Fibroblast of skin of abdomen (primary cell): ENCODE data around the gene ELOA2.
"Not testable (repeated sequence)": the region's sequence is repeated elsewhere in the genome, so short reads cannot be mapped to it uniquely, and the experiment has no call there.

Source experiments
- DNase-seq: peaks from one replicate; pipeline ENCODE4 v3.0.0-alpha.2; 2013

ELOA2 gene

DNA sequence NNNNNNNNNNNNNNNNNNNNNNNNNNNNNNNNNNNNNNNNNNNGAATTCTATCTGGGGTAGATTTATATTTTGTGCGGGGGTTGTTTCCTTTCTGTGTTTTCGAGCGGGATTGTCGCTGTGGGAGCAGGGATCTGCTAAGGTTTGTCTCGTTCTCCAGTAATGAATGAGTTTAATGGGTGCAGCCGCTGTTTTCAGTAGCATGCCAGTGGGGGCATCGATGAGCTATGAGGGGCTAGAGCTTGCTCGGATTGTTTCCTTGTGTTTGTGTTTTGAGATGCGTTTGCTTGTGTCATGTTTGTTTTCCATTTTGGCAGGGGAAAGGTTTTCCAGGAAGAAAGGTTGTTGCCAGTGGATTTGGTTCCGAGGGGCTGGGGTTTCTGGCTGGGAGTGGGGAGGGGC lies 15.6 kb downstream of the ELOA2 start:
- not testable (repeated sequence) for DNase-seq
